GM23338 (cell line): ENCODE data around the gene FOXK2.

Source experiments
- CTCF ChIP-seq, 2 experiments: fragments of 200-600 bp in 1 of 2; sonication (generic) in 1 of 2; conservative IDR thresholded peaks; 2 replicates each; pipeline versions ENCODE4 v1.5.1 to v1.6.1; 2016 to 2017; ENCODE audit warnings: antibody characterized with exemption in 2 of 2, low read depth in 2 of 2, mild to moderate bottlenecking in 2 of 2, moderate library complexity in 1 of 2
- EZH2 ChIP-seq: fragments of 200-600 bp; sonication (generic); IDR thresholded peaks from one replicate; pipeline ENCODE4 v1.8.0; 2017; ENCODE audit warnings: antibody characterized with exemption, mild to moderate bottlenecking, low read depth; ENCODE audit not compliant: unreplicated experiment
- EZH2phosphoT487 ChIP-seq: fragments of 200-600 bp; sonication (generic); IDR thresholded peaks from one replicate; pipeline ENCODE4 v1.8.1; 2018; ENCODE audit warnings: antibody characterized with exemption; ENCODE audit not compliant: unreplicated experiment
- REST ChIP-seq: IDR thresholded peaks from one replicate; pipeline ENCODE4 v1.6.1; 2018; ENCODE audit warnings: antibody characterized with exemption; ENCODE audit not compliant: unreplicated experiment

GRCh38 chr17:82545071-82545462 is 25.5 kb downstream of the FOXK2 start:
- TF ChIP-seq EZH2phosphoT487 (no peak), CTCF (conservative IDR thresholded peaks at IDR 0.05; ENCODE audit: low read depth in 2 of 2) (no peak), REST (no peak), EZH2 (no peak)
